GM10266 (cell line): Measurements from ENCODE around the gene NUMA1.

ENCODE experiments used
- DNase-seq: peaks from one replicate; pipeline ENCODE4 v3.0.0; 2012; ENCODE audit errors: extremely low spot score
- CTCF ChIP-seq: IDR thresholded peaks from 2 replicates; pipeline ENCODE4 v1.5.1; 2012; ENCODE audit warnings: mild to moderate bottlenecking, low read depth; ENCODE audit not compliant: control insufficient read depth, insufficient read depth; ENCODE audit errors: missing control alignments

NUMA1 gene

DNA sequence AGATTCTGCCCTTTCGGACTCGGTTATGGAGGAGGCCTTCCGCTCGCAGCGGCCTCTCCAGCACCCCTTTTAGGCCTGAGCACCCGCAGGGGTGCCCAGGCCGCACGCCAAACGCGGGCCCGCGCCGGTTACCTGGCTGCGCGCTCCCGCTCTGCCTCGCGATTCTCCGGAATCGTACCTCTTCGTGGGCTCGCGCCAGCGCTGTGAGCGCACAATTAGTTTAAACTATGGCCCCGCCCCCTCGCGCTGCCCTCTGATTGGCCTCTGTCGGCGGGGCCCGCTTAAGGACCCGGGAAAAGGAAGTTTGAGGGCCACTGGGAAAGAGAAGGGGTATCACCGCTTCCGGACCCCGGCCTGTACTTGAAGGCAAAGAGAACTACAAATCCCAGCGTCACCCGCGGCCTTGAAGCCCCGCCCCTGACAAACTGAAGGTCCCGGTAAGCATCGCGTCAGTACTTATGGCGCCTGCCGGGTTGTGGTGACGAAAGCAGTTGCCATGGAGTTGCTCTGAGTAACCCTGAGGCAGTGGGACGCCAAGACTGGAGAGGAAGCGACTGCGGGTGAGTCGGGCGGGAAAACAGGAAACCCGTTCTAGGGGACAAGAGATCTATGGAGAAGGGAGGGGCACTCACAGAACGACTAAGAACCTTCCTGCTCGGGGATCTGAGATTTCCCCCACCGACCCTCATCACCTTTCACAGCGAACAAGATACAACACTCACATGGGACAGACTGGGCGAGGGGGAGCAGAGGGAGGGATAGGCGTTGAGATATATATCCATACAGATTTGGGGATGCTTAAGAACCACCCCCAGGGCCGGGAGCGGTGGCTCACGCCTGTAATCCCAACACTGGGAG lies at the start of gene NUMA1, which contains the start of gene LRRC51:
NUMA1 (minus strand) TSS at position 217 of the 858 bp plus-strand sequence. CDS start 44,599 bp downstream, outside the sequence.
LRRC51 (plus strand) TSS at position 525 of the 858 bp plus-strand sequence. CDS start 8,234 bp downstream, outside the sequence.
- no peak for TF ChIP-seq CTCF
- DNase-seq: peak; percentile 90

GRCh38 chr11:72129381-72129780 lies 49.0 kb upstream of the NUMA1 start:
- no peak for DNase-seq
- no peak for TF ChIP-seq CTCF

DNA sequence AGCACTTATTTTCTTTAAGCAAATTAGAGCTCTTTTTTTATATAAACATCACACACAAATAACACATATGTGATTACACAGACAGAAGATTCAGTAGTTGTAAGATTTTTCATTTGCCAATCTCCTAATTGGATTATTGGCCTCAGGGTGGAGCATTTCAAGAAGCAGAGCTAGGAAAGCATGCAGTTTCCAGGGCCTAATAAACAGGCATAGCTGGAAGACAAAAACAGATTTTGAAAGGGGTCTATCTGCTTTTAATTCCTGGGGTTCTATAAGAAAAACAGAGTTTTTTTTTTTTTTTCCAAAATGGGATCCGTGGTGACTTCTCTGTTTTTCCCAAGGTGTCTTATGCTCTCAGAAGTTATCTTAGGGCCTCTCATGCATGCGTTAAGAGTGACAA lies 47.6 kb upstream of the NUMA1 start:
- no peak for DNase-seq
- TF ChIP-seq CTCF: no peak

DNA sequence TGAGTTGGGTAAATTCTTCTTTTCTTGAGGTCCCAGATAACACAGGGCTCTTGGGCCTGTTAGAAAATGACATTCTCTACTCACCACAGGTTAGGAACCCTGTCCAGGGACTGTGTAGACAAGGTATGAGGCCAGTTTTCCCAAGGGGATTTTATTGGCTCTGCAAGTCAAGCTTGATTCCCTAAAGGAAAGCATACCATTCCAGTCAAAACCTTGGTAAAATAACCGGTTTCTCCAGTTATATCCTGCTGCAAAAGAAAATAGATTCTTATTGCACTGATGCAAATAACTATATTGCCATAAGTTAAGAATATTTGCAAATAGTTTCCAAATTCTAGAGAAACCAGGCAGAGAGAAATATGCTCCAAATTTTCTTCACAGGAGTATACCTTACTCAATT lies 45.6 kb upstream of the NUMA1 start:
- DNase-seq: no peak
- TF ChIP-seq CTCF: no peak

DNA sequence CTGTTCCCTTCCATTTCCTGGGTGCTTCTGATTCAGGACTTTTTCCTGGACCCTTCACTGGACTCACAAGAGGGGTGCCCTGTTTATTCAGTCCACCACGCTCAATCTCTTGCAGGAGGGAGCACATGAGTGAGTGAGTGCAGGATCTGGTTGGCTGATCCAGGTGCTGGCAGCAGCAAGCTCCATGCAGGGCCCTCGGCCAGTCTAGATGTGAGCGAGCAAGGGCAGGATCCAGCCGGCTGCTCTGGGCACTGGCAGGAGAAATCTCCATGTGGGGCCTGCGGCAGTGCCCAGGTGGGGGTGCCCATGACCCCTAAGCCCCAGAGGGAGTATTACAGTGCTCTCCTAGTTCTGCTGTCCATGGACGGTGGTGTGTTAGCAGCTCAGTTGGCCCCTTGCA lies 43.7 kb upstream of the NUMA1 start:
- DNase-seq: no peak
- TF ChIP-seq CTCF: no peak

GRCh38 chr11:72123117-72123653 lies 42.8 kb upstream of the NUMA1 start:
- no peak for DNase-seq
- TF ChIP-seq CTCF: no peak

- no peak for DNase-seq
- no peak for TF ChIP-seq CTCF
Measured at GRCh38 chr11:72122607-72123006, 42.3 kb upstream of the NUMA1 start.
